Heart left ventricle (tissue), 13 donors: ENCODE measurements around the gene MFSD6L.

Experiments
- POLR2A ChIP-seq, 2 donors: fragments of 450-650 bp; IDR thresholded peaks; one replicate each; pipeline ENCODE4 v1.6.1; 2017; ENCODE audit warnings: antibody characterized with exemption in 2 of 2, mild to moderate bottlenecking in 2 of 2, moderate library complexity in 2 of 2
- TF ChIP-seq, protein P1 (sequence below), 12 donors: fragments of 200-600 bp; sonication (generic) in 4 of 12; IDR thresholded peaks; one replicate each; pipeline versions ENCODE4 v1.5.0 to v1.8.0; 2018 to 2022; ENCODE audit warnings: antibody characterized with exemption in 12 of 12, mild to moderate bottlenecking in 5 of 12
- donor health status: ischemic (EF 13 %, LVEDD 7.1; RV severe dilation, severe dysfunction).
- donor health status: DM: no; HTN: yes; CAD: no.
- donor health status: DM: no; HTN: no; CAD: no.
- donor health status: ischemic (EF 25% LVEDD 6.9; RV normal size, moderate dysfunction).
- donor health status: ischemic (EF 25% LVEDD 5.7; RV mildly dilated, moderate dysfunction).
- donor health status: ischemic (EF 35%, LVEDD 5.7; RV mildly dilated, moderate dysfunction).
- donor health status: nonischemic (EF 11% LVEDD 7.7; RV severe dilation, severe dysfunction).
- donor health status: DM: yes; HTN: yes; CAD: no.
- donor health status: PGD.
- donor health status: ischemic (EF 29% LVEDD 5.4; RV normal size, mild dysfunction).
- donor health status: nonischemic (EF 23%, LVEDD 6.1; RV moderate dilation, normal function).

DNA sequence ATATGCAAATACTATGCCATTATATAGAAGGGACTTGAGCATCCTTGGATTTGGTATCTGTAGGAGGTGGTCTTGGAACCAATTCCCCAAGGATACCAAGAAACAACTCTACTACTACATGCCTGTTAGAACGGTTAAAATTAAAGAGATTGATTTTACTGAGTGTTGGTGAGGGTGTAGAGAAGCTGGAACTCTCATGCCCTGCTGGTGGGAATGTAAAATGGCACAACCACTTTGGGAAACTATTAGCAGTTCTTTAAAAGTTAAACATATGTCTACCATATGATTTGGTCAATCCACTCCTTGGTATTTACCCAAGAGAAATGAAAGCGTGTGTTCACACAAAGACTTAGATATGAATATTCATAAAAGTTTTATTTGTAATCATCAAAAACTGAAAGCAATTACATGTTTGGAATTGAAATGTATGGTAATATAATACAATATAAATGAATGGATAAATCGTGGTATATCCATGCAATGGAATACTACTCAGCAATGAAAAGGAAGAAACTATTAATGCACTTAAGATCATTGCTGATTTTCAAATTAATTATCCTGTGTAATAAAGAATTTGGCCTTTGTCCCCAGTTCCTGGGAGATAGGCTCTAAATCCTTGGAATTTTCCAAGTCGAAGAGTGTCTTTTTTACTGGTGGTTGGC lies 7.8 kb downstream of the MFSD6L start:
- no peak for TF ChIP-seq POLR2A (IDR thresholded peaks at IDR 0.05)
- TF ChIP-seq, protein P1, sequence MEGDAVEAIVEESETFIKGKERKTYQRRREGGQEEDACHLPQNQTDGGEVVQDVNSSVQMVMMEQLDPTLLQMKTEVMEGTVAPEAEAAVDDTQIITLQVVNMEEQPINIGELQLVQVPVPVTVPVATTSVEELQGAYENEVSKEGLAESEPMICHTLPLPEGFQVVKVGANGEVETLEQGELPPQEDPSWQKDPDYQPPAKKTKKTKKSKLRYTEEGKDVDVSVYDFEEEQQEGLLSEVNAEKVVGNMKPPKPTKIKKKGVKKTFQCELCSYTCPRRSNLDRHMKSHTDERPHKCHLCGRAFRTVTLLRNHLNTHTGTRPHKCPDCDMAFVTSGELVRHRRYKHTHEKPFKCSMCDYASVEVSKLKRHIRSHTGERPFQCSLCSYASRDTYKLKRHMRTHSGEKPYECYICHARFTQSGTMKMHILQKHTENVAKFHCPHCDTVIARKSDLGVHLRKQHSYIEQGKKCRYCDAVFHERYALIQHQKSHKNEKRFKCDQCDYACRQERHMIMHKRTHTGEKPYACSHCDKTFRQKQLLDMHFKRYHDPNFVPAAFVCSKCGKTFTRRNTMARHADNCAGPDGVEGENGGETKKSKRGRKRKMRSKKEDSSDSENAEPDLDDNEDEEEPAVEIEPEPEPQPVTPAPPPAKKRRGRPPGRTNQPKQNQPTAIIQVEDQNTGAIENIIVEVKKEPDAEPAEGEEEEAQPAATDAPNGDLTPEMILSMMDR (IDR thresholded peaks at IDR 0.05) = no peak
